ENCODE measurements around the gene ZFP36.

Gene ZFP36

GRCh38 chr19:39403331-39404312 lies 3.0 kb upstream of the ZFP36 start:
- Histone ChIP-seq H3K27ac (ENCODE audit: low read depth, low read length, poor library complexity, severe bottlenecking) (peak overlapping the region; percentile 96), H3K27me3 (ENCODE audit: insufficient read depth, low read length) (no peaks in the 10 kb centered on the region), H3K79me2 (ENCODE audit: insufficient read depth, low read length) (peaks cover 2% of the 10 kb centered on the region), H3K9me3 (ENCODE audit: low read length) (no peaks in the 10 kb centered on the region), H3K4me1 (ENCODE audit: insufficient read depth, low read length, severe bottlenecking) (peaks cover 73% of the 10 kb centered on the region), H3K9ac (ENCODE audit: low read length) (peak overlapping the region; percentile 72), H4K20me1 (ENCODE audit: insufficient read depth, low read length) (no peaks in the 10 kb centered on the region), H3F3A (ENCODE audit: insufficient read depth, low read length) (peaks cover 13% of the 10 kb centered on the region), H2AFZ (ENCODE audit: low read length) (no peak overlapping the region), H3K4me2 (ENCODE audit: low read length) (peak overlapping the region; percentile 66), H3K9me2 (ENCODE audit: low read depth, low read length) (no peaks in the 10 kb centered on the region), H3K36me3 (ENCODE audit: insufficient read depth, low read length) (peaks cover 11% of the 10 kb centered on the region), H3K4me3 (ENCODE audit: low read depth, low read length, poor library complexity, severe bottlenecking) (peak overlapping the region; percentile 43)
- TF ChIP-seq CTCF (IDR thresholded peaks at IDR 0.05; ENCODE audit: low read length) (no peak), EZH2 (IDR thresholded peaks at IDR 0.05; ENCODE audit: borderline replicate concordance, low read length) (no peak)

- Histone ChIP-seq H3K9me3 (ENCODE audit: low read length) (no peaks in the 10 kb centered on the region), H3K9ac (ENCODE audit: low read length) (no peak overlapping the region), H3K27me3 (ENCODE audit: insufficient read depth, low read length) (no peaks in the 10 kb centered on the region), H3K9me2 (ENCODE audit: low read depth, low read length) (no peaks in the 10 kb centered on the region), H4K20me1 (ENCODE audit: insufficient read depth, low read length) (no peaks in the 10 kb centered on the region), H3K4me1 (ENCODE audit: insufficient read depth, low read length, severe bottlenecking) (peaks cover 83% of the 10 kb centered on the region), H2AFZ (ENCODE audit: low read length) (no peak overlapping the region), H3K4me2 (ENCODE audit: low read length) (peak overlapping the region; percentile 31), H3K79me2 (ENCODE audit: insufficient read depth, low read length) (peaks cover 6% of the 10 kb centered on the region), H3K36me3 (ENCODE audit: insufficient read depth, low read length) (peaks cover 10% of the 10 kb centered on the region), H3F3A (ENCODE audit: insufficient read depth, low read length) (peaks cover 15% of the 10 kb centered on the region), H3K4me3 (ENCODE audit: low read depth, low read length, poor library complexity, severe bottlenecking) (no peak overlapping the region), H3K27ac (ENCODE audit: low read depth, low read length, poor library complexity, severe bottlenecking) (peak overlapping the region; percentile 96)
- TF ChIP-seq EZH2 (IDR thresholded peaks at IDR 0.05; ENCODE audit: borderline replicate concordance, low read length) = no peak
Measured at GRCh38 chr19:39405261-39405957, 1.2 kb upstream of the ZFP36 start.

- H2AFZ ChIP-seq (ENCODE audit: low read length) = no peak overlapping the region
- no peaks in the 10 kb centered on the region for H3K9me2 ChIP-seq (ENCODE audit: low read depth, low read length)
- H3K9ac ChIP-seq (ENCODE audit: low read length) = peak overlapping the region; percentile 64
- H3K79me2 ChIP-seq (ENCODE audit: insufficient read depth, low read length) = peaks cover 6% of the 10 kb centered on the region
- H3K4me2 ChIP-seq (ENCODE audit: low read length) = peak overlapping the region; percentile 76
- peaks cover 18% of the 10 kb centered on the region for H3F3A ChIP-seq (ENCODE audit: insufficient read depth, low read length)
- peak overlapping the region; percentile 96 for H3K4me3 ChIP-seq (ENCODE audit: low read depth, low read length, poor library complexity, severe bottlenecking)
- peaks cover 83% of the 10 kb centered on the region for H3K4me1 ChIP-seq (ENCODE audit: insufficient read depth, low read length, severe bottlenecking)
- peaks cover 10% of the 10 kb centered on the region for H3K36me3 ChIP-seq (ENCODE audit: insufficient read depth, low read length)
- H3K9me3 ChIP-seq (ENCODE audit: low read length) = no peaks in the 10 kb centered on the region
- TF ChIP-seq EZH2 (IDR thresholded peaks at IDR 0.05; ENCODE audit: borderline replicate concordance, low read length) (no peak), CTCF (IDR thresholded peaks at IDR 0.05; ENCODE audit: low read length) (no peak)
- H3K27ac ChIP-seq (ENCODE audit: low read depth, low read length, poor library complexity, severe bottlenecking) = peak overlapping the region; percentile 96
- H3K27me3 ChIP-seq (ENCODE audit: insufficient read depth, low read length) = no peaks in the 10 kb centered on the region
- H4K20me1 ChIP-seq (ENCODE audit: insufficient read depth, low read length) = no peaks in the 10 kb centered on the region
Measured at GRCh38 chr19:39405958-39406655, 540 bp upstream of the ZFP36 start.
